AG04449 (cell line): ENCODE results near the gene SOX18.
"Not testable (repeated sequence)": the region's sequence is repeated elsewhere in the genome, so short reads cannot be mapped to it uniquely, and the experiment has no call there.

Experiments
- CTCF ChIA-PET: fragments of 350-600 bp; formaldehyde crosslinking; extraction: SDS; loops from one replicate; lab custom pipeline; 2021; ENCODE audit warnings: antibody characterized with exemption; lab: Yijun Ruan, JAX
- POLR2A ChIA-PET: fragments of 400-600, 350-600 bp; formaldehyde crosslinking; extraction: SDS; loops from one replicate; lab custom pipeline; 2020; ENCODE audit warnings: antibody characterized with exemption, inconsistent platforms; lab: Yijun Ruan, JAX
- DNase-seq: peaks from one replicate; pipeline ENCODE4 v3.0.0-alpha.2; 2010; ENCODE audit warnings: low read depth, low spot score
- H3K4me3 ChIP-seq: 2 replicates; pipeline ENCODE4 v1.5.1; 2011; ENCODE audit warnings: low read depth, mild to moderate bottlenecking, control low read depth, low read length
- TF ChIP-seq, protein P1 (sequence below): IDR thresholded peaks from one replicate; pipeline ENCODE4 v1.5.1; 2011; ENCODE audit warnings: mild to moderate bottlenecking, moderate library complexity, low read length, control low read depth, inconsistent platforms; ENCODE audit not compliant: insufficient read depth; ENCODE audit errors: missing control alignments

Gene SOX18

DNA sequence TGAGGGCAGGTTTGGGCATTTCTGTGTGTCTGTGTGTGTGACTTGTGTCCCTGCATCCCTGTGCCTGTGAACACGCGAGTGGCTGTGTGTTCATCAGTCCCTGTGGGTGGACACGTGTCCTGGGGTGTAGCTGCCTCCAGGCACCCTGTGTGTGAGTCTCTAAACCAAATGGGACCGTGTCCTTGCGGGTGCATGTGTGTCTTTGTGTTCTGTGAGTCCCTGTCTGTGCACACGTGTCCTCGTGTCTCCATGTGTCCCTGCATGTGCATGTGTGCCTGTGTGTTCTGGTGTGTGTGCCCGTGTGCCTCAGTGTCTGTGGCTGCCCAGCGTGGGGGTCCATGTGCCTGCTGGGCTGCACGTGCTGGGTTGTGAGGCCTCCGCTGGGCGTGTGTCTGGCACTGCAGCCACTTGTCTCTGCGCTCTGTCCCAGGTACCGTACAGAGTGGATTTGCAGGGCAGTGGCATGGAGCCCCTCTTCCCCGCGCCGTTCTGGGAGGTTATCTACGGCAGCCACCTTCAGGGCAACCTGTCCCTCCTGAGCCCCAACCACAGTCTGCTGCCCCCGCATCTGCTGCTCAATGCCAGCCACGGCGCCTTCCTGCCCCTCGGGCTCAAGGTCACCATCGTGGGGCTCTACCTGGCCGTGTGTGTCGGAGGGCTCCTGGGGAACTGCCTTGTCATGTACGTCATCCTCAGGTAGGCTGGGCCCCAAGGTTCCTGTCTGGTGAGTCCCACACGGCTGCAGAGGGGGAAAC is 43.0 kb upstream of the SOX18 start:
- POLR2A ChIA-PET = no interaction called here
- TF ChIP-seq, protein P1, sequence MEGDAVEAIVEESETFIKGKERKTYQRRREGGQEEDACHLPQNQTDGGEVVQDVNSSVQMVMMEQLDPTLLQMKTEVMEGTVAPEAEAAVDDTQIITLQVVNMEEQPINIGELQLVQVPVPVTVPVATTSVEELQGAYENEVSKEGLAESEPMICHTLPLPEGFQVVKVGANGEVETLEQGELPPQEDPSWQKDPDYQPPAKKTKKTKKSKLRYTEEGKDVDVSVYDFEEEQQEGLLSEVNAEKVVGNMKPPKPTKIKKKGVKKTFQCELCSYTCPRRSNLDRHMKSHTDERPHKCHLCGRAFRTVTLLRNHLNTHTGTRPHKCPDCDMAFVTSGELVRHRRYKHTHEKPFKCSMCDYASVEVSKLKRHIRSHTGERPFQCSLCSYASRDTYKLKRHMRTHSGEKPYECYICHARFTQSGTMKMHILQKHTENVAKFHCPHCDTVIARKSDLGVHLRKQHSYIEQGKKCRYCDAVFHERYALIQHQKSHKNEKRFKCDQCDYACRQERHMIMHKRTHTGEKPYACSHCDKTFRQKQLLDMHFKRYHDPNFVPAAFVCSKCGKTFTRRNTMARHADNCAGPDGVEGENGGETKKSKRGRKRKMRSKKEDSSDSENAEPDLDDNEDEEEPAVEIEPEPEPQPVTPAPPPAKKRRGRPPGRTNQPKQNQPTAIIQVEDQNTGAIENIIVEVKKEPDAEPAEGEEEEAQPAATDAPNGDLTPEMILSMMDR = no peak
- CTCF ChIA-PET = no interaction called here
- DNase-seq = no peak
- H3K4me3 ChIP-seq = no peak overlapping the region

DNA sequence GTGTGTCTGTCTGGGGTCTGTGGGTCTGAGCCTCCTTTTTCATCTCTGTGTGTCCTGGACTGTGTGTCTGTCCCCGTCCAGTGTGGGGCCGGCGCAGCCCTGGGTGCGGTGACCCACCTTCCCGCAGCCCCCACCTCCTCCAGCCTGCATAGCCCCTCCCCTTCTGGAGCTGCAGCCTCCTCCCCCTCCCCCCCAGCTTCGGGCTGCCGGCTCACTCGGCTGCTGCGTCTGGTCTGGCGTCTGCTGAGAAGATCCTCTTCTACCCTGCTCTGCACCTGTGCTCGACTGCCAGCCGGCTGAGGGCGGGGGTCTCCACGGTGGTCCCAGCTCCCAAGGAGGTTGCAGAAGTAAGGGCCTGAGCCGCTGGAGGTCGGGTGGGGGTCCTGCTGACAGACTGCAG is 42.3 kb upstream of the SOX18 start:
- POLR2A ChIA-PET = no interaction called here
- no peak overlapping the region for H3K4me3 ChIP-seq
- CTCF ChIA-PET = no interaction called here
- DNase-seq = no peak
- TF ChIP-seq, protein P1 = no peak

DNA sequence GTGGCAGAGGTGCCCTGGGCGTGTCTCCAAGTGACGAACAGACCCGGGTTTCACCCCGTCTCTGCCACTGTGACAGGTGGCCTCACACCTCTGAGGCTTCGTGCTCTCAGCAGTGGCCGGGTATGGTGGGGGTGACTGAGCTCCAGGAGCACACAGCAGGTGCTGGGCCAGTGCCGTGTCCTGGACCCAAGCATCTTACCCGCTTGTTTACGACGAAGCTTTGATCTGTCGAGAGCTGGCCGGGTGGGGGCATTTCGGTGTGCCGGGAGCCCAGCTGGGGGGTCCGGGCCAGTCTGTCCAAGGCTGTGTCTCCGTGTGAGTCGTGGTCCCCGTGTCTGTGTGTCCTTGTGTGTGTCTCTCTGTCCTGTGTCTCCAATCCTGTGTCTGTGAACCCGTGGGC is 41.9 kb upstream of the SOX18 start:
- TF ChIP-seq, protein P1 = no peak
- H3K4me3 ChIP-seq = no peak overlapping the region
- no peak for DNase-seq
- POLR2A ChIA-PET = no interaction called here
- CTCF ChIA-PET = no interaction called here

DNA sequence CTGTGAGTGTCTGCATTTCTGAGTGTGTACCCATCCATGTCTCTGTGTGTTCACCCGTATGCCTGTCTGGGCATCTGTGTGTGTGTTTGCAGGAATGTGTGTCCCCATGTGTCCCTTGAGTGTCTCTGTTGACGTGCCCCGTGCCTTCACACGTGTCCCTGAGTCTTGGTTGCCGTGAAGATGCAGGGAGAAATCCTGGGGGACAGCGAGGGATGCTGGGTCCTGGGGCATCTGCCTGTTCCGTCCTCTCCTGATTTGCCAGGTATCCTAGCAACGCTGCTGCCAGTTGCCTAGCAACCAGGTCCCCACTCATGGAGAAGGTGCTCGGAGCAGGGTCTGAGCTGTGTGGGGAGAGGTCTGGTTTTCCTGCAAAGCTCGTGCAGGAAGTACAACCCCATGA is 40.7 kb upstream of the SOX18 start:
- ChIA-PET POLR2A (no interaction called here), CTCF (interaction anchor here (1.2 kb wide), 1 partner anchor 8 kb away, joined by 3 read pairs; no protein-coding TSS in a partner anchor)
- DNase-seq = no peak
- no peak overlapping the region for H3K4me3 ChIP-seq
- TF ChIP-seq, protein P1 = no peak

DNA sequence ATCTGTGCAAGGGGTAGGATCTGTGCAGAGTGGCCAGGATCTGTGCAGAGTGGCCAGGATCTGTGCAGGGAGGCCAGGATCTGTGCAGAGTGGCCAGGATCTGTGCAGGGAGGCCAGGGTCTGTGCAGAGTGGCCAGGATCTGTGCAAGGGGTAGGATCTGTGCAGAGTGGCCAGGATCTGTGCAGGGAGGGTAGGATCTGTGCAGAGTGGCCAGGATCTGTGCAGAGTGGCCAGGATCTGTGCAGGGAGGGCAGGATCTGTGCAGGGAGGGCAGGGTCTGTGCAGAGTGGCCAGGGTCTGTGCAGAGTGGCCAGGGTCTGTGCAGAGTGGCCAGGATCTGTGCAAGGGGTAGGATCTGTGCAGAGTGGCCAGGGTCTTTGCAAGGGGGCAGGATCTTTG is 39.1 kb upstream of the SOX18 start:
- POLR2A ChIA-PET, H3K4me3 ChIP-seq, DNase-seq, CTCF ChIA-PET: not testable (repeated sequence)

DNA sequence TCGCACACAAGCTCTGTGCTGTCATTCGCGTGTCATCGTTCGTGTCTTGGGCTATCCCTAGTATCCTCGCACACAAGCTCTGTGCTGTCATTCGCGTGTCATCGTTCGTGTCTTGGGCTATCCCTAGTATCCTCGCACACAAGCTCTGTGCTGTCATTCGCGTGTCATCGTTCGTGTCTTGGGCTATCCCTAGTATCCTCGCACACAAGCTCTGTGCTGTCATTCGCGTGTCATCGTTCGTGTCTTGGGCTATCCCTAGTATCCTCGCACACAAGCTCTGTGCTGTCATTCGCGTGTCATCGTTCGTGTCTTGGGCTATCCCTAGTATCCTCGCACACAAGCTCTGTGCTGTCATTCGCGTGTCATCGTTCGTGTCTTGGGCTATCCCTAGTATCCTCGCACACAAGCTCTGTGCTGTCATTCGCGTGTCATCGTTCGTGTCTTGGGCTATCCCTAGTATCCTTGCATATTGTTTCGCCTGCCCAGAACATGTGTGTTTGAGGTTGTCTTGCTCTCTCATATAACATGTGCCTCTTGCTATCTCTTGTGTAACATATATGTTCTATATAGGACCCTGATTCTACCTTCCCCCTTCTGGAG is 37.9 kb upstream of the SOX18 start:
- CTCF ChIA-PET = interaction anchor here (1.6 kb wide), 1 partner anchor 30 kb away, joined by 6 read pairs; no protein-coding TSS in a partner anchor

DNA sequence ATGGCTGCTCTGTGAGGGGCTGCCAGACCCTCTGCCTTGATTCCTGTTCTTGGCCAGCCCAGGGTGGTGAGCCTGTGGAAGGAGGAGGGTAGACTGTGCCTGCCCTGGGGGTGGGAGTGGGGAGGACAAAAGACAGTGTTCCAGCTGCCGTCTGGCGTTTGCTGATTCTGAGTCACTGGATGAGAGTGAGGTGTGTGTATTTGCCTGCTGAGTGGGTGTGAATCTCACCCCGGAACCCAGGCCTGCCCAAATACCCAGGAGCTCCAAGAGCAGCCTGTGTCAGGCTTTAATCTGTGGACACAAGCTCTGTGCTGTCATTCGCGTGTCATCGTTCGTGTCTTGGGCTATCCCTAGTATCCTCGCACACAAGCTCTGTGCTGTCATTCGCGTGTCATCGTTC is 37.4 kb upstream of the SOX18 start:
- no peak for DNase-seq
- H3K4me3 ChIP-seq = no peak overlapping the region
- POLR2A ChIA-PET = no interaction called here
- CTCF ChIA-PET = interaction anchor here (1.4 to 1.6 kb wide), 2 partner anchors 16 to 29 kb away, joined by 4 to 6 read pairs; no protein-coding TSS in a partner anchor
- TF ChIP-seq, protein P1 = no peak

More for the DNA sequence above, 37.9 kb upstream of the SOX18 start:
- H3K4me3 ChIP-seq, DNase-seq, POLR2A ChIA-PET: not testable (repeated sequence)
